Ascending aorta (tissue), 2 donors: ENCODE results near the gene SEL1L. TPM values are rescaled to one million over a fixed set of nuclear protein-coding genes. Genes with fewer than 3 reads are reported as not detected.
A peak's percentile ranks its signal among the peaks of the same experiment; 100 is the strongest.

Experiments used
- DNase-seq, 2 donors: peaks; one replicate each; pipeline ENCODE4 v3.0.0-alpha.2; 2019; ENCODE audit warnings: low spot score in 2 of 2
- H3K27ac ChIP-seq, 2 donors: fragments of 200-600 bp; sonication (generic); one replicate each; pipeline ENCODE4 v1.5.1; 2016 to 2017; ENCODE audit warnings: mild to moderate bottlenecking in 1 of 2
- H3K27me3 ChIP-seq: fragments of 200-600 bp; sonication (generic); one replicate; pipeline ENCODE4 v1.5.1; 2017
- H3K36me3 ChIP-seq, 2 donors: fragments of 200-600 bp; sonication (generic); one replicate each; pipeline ENCODE4 v1.5.1; 2016
- H3K4me1 ChIP-seq, 2 donors: fragments of 200-600 bp; sonication (generic); one replicate each; pipeline ENCODE4 v1.5.1; 2016 to 2017; ENCODE audit warnings: mild to moderate bottlenecking in 1 of 2
- H3K4me3 ChIP-seq, 2 donors: fragments of 200-600 bp; sonication (generic); one replicate each; pipeline ENCODE4 v1.5.1; 2016 to 2017; ENCODE audit warnings: mild to moderate bottlenecking in 1 of 2
- H3K9me3 ChIP-seq, 2 donors: fragments of 200-600 bp; sonication (generic); one replicate each; pipeline ENCODE4 v1.5.1; 2016
- CTCF ChIP-seq, 3 experiments: fragments of 200-600 bp in 2 of 3; fragments of 450-650 bp in 1 of 3; sonication (generic) in 2 of 3; IDR thresholded peaks; one replicate each; pipeline ENCODE4 v1.5.1; 2016 to 2019; ENCODE audit warnings: antibody characterized with exemption in 3 of 3, mild to moderate bottlenecking in 1 of 3, moderate library complexity in 1 of 3
- intact Hi-C: fragments of 100-400 bp; cut with DNase I; formaldehyde crosslinking; loops from one replicate; pipeline ENCODE4 v1.15.1; 2023
- total RNA-seq: library from RNA; depleted of rRNA; stranded (reverse); fragments of >200 nt; gene quantifications from one replicate; pipeline ENCODE4 v1.1.0, GENCODE V29; 2016

The SEL1L gene
- 37.3 TPM for total RNA-seq

GRCh38 chr14:81533536-81534343, at the start of gene SEL1L:
Gene SEL1L (minus strand): TSS chr14:81533853. CDS start chr14:81533744, 109 bp downstream.
- H3K27me3 ChIP-seq: no peaks in the 10 kb centered on the region
- H3K9me3 ChIP-seq: no peaks in the 10 kb centered on the region
- peaks cover 0 to 33% of the 10 kb centered on the region in 2 donors for H3K4me1 ChIP-seq
- peak within 1 kb of the TSS; percentile 95 to 99 for H3K4me3 ChIP-seq
- TF ChIP-seq CTCF (IDR thresholded peaks at IDR 0.05): no peak
- intact Hi-C loops: loop anchor here (1.0 to 5.0 kb wide), 2 partner anchors 312 to 854 kb away; no protein-coding TSS in a partner anchor
- H3K27ac ChIP-seq: peak within 1 kb of the TSS; percentile 64 to 79
- DNase-seq: peak; percentile 100
- no peaks in the 10 kb centered on the region for H3K36me3 ChIP-seq

- TF ChIP-seq CTCF (IDR thresholded peaks at IDR 0.05): no peak
- H3K27me3 ChIP-seq: no peaks in the 10 kb centered on the region
- no peak for DNase-seq
- no peaks in the 10 kb centered on the region for H3K36me3 ChIP-seq
- H3K27ac ChIP-seq: no peak overlapping the region
- H3K9me3 ChIP-seq: no peaks in the 10 kb centered on the region
- intact Hi-C loops: no loop called here
- H3K4me3 ChIP-seq: no peak overlapping the region
- no peaks in the 10 kb centered on the region for H3K4me1 ChIP-seq
These were observed 48.8 kb upstream of the SEL1L start for GRCh38 chr14:81582420-81582819.

GRCh38 chr14:81579115-81579514, 45.5 kb upstream of the SEL1L start:
- Histone ChIP-seq H3K4me3 (no peak overlapping the region), H3K27ac (no peak overlapping the region), H3K9me3 (no peaks in the 10 kb centered on the region), H3K4me1 (no peaks in the 10 kb centered on the region), H3K36me3 (no peaks in the 10 kb centered on the region), H3K27me3 (no peaks in the 10 kb centered on the region)
- intact Hi-C loops: no loop called here
- no peak for DNase-seq
- TF ChIP-seq CTCF (IDR thresholded peaks at IDR 0.05): no peak

GRCh38 chr14:81571437-81571836, 37.8 kb upstream of the SEL1L start:
- H3K4me1 ChIP-seq: peaks cover 0 to 8% of the 10 kb centered on the region in 2 donors
- H3K4me3 ChIP-seq: no peak overlapping the region
- intact Hi-C loops: no loop called here
- DNase-seq: no peak
- no peaks in the 10 kb centered on the region for H3K27me3 ChIP-seq
- no peaks in the 10 kb centered on the region for H3K36me3 ChIP-seq
- no peaks in the 10 kb centered on the region for H3K9me3 ChIP-seq
- no peak overlapping the region for H3K27ac ChIP-seq
- no peak for TF ChIP-seq CTCF (IDR thresholded peaks at IDR 0.05)

- no peak overlapping the region for H3K4me3 ChIP-seq
- no peaks in the 10 kb centered on the region for H3K4me1 ChIP-seq
- H3K9me3 ChIP-seq: no peaks in the 10 kb centered on the region
- H3K36me3 ChIP-seq: no peaks in the 10 kb centered on the region
- no peak for TF ChIP-seq CTCF (IDR thresholded peaks at IDR 0.05)
- no peaks in the 10 kb centered on the region for H3K27me3 ChIP-seq
- no peak overlapping the region for H3K27ac ChIP-seq
- DNase-seq: no peak
- intact Hi-C loops: no loop called here
These were observed 33.6 kb upstream of the SEL1L start for GRCh38 chr14:81567302-81567701.
